DOHH2 (cell line): Measurements from ENCODE around the gene AGT.
"Not testable (repeated sequence)": the region's sequence is repeated elsewhere in the genome, so short reads cannot be mapped to it uniquely, and the experiment has no call there.

Experiments
- H3F3A ChIP-seq: fragments of 200-600 bp; sonication (generic), shearing (Covaris generic); 2 replicates; pipeline ENCODE4 v1.6.0; 2016; ENCODE audit warnings: antibody characterized with exemption, mild to moderate bottlenecking; ENCODE audit not compliant: control insufficient read depth, insufficient read depth
- H3K27ac ChIP-seq: fragments of 200-600 bp; sonication (generic); 2 replicates; pipeline ENCODE4 v1.5.1; 2014; ENCODE audit warnings: low read depth, mild to moderate bottlenecking, low read length, moderate library complexity
- H3K27me3 ChIP-seq: fragments of 200-600 bp; sonication (generic); 2 replicates; pipeline ENCODE4 v1.6.1; 2014; ENCODE audit warnings: mild to moderate bottlenecking, low read length, mixed read lengths; ENCODE audit not compliant: control insufficient read depth
- H3K36me3 ChIP-seq: fragments of 200-600 bp; sonication (generic); 2 replicates; pipeline ENCODE4 v1.6.1; 2014; ENCODE audit warnings: mild to moderate bottlenecking, low read length, moderate library complexity, mixed read lengths; ENCODE audit not compliant: control insufficient read depth
- H3K4me1 ChIP-seq: fragments of 200-600 bp; sonication (generic); 2 replicates; pipeline ENCODE4 v1.6.1; 2014; ENCODE audit warnings: mild to moderate bottlenecking, low read length, mixed read lengths; ENCODE audit not compliant: control insufficient read depth
- H3K4me2 ChIP-seq: fragments of 200-600 bp; sonication (generic); 2 replicates; pipeline ENCODE4 v1.6.0; 2014; ENCODE audit warnings: mild to moderate bottlenecking, low read length, moderate library complexity
- H3K4me3 ChIP-seq: fragments of 200-600 bp; sonication (generic); 2 replicates; pipeline ENCODE4 v1.5.1; 2014; ENCODE audit warnings: mild to moderate bottlenecking, low read length, mixed read lengths
- H3K79me2 ChIP-seq: fragments of 200-600 bp; sonication (generic); 2 replicates; pipeline ENCODE4 v1.6.1; 2014; ENCODE audit warnings: mild to moderate bottlenecking, low read length, mixed read lengths; ENCODE audit not compliant: control insufficient read depth
- H3K9me2 ChIP-seq: fragments of 200-600 bp; sonication (generic); replicated peaks from 2 replicates; pipeline ENCODE4 v1.6.1; 2014; ENCODE audit warnings: mild to moderate bottlenecking, low read length, mixed read lengths; ENCODE audit not compliant: control insufficient read depth
- H3K9me3 ChIP-seq: fragments of 200-600 bp; sonication (generic); 2 replicates; pipeline ENCODE4 v1.6.1; 2014; ENCODE audit warnings: antibody characterized with exemption, low read length, mixed read lengths; ENCODE audit not compliant: control insufficient read depth, insufficient read depth
- H4K20me1 ChIP-seq: fragments of 200-600 bp; sonication (generic); 2 replicates; pipeline ENCODE4 v1.6.0; 2014; ENCODE audit warnings: low read depth, mild to moderate bottlenecking, antibody characterized with exemption, low read length, moderate library complexity; ENCODE audit not compliant: control insufficient read depth, insufficient read depth
- EZH2phosphoT487 ChIP-seq: fragments of 200-600 bp; sonication (generic); IDR thresholded peaks from 2 replicates; pipeline ENCODE4 v1.6.1; 2017; ENCODE audit warnings: borderline replicate concordance, mild to moderate bottlenecking, antibody characterized with exemption, low read length, moderate library complexity, mixed read lengths
- TF ChIP-seq, protein P1 (sequence below): fragments of 200-600 bp; sonication (generic); IDR thresholded peaks from one replicate; pipeline ENCODE4 v1.5.1; 2014; ENCODE audit warnings: antibody characterized with exemption, mild to moderate bottlenecking, low read depth, low read length; ENCODE audit not compliant: poor library complexity, severe bottlenecking

AGT gene

DNA sequence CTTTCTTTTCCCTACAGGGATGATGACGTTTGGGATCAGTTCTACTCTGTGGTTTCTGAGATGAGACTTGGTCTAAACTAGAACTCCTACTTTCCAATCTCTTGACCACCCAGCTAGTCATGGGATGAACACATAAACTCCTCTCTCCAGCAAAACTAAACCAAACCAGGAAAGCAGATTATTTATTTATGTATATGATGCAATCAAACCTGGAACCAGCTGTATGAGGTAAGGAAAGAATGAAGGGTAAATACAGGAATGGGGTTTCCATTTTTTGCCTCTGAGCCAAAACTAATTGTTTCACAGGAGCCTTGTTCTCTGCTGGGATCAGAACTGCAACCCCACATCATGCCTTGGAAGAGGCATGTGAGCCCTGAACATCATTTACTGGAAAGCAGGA is 3.3 kb upstream of the AGT start:
- H3K36me3 ChIP-seq: no peaks in the 10 kb centered on the region
- no peaks in the 10 kb centered on the region for H3K79me2 ChIP-seq
- no peaks in the 10 kb centered on the region for H4K20me1 ChIP-seq
- H3K9me3 ChIP-seq: 0 out of 2 replicates have a peak, but pooled peaks cover 5% of the 10 kb centered on the region
- H3F3A ChIP-seq: no peaks in the 10 kb centered on the region
- H3K27ac ChIP-seq: no peak overlapping the region
- no peak overlapping the region for H3K4me2 ChIP-seq
- H3K27me3 ChIP-seq: no peaks in the 10 kb centered on the region
- no peak overlapping the region for H3K4me3 ChIP-seq
- H3K9me2 ChIP-seq: no peaks in the 10 kb centered on the region
- no peaks in the 10 kb centered on the region for H3K4me1 ChIP-seq
- no peak for TF ChIP-seq EZH2phosphoT487
- TF ChIP-seq, protein P1, sequence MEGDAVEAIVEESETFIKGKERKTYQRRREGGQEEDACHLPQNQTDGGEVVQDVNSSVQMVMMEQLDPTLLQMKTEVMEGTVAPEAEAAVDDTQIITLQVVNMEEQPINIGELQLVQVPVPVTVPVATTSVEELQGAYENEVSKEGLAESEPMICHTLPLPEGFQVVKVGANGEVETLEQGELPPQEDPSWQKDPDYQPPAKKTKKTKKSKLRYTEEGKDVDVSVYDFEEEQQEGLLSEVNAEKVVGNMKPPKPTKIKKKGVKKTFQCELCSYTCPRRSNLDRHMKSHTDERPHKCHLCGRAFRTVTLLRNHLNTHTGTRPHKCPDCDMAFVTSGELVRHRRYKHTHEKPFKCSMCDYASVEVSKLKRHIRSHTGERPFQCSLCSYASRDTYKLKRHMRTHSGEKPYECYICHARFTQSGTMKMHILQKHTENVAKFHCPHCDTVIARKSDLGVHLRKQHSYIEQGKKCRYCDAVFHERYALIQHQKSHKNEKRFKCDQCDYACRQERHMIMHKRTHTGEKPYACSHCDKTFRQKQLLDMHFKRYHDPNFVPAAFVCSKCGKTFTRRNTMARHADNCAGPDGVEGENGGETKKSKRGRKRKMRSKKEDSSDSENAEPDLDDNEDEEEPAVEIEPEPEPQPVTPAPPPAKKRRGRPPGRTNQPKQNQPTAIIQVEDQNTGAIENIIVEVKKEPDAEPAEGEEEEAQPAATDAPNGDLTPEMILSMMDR: no peak

DNA sequence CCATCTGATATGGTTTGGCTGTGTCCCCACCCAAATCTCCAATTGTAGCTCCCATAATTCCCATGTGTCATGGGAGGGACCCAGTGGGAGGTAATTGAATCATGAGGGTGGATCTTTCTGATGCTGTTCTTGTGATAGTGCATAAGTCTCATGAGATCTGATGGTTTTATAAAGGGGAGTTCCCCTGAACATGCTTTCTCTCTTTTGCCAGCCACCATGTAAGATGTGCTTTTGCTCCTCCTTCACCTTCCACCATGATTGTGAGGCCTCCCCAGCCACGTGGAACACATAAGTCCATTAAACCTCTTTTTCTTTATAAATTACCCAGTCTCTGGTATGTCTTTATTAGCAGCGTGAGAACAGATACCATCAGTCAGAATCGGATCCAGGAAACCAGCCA is 2.5 kb upstream of the AGT start:
- H3K36me3 ChIP-seq, H3K9me2 ChIP-seq: not testable (repeated sequence)

DNA sequence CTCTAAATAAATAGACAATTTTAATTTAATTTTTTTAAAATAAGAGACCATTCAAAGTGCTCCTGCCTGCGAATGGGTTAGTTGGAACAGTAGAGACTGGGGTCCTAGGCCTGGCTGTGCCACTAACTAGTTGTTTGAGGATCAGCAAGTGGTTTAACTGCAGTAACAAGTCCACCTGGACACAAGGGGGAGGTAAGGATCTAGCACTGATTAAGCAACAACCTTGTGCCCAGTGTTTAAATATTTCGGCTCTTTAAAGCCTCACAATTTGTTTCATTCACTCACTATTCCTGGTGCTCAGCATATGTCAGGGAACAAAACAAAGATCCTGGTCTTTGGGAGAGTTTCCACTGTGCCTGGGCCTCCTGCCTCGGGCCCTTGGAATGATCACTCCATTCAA is 1.6 kb upstream of the AGT start:
- Histone ChIP-seq H3F3A (no peaks in the 10 kb centered on the region), H3K4me1 (no peaks in the 10 kb centered on the region), H3K36me3 (no peaks in the 10 kb centered on the region), H3K4me2 (no peak overlapping the region), H3K9me2 (no peaks in the 10 kb centered on the region), H3K4me3 (no peak overlapping the region), H4K20me1 (no peaks in the 10 kb centered on the region), H3K27ac (no peak overlapping the region), H3K79me2 (no peaks in the 10 kb centered on the region), H3K27me3 (no peaks in the 10 kb centered on the region), H3K9me3 (0 out of 2 replicates have a peak, but pooled peaks cover 5% of the 10 kb centered on the region)
- TF ChIP-seq, protein P1: no peak
- TF ChIP-seq EZH2phosphoT487: no peak

More for the DNA sequence above, 2.5 kb upstream of the AGT start:
- not testable (repeated sequence) for H4K20me1 ChIP-seq, H3K9me3 ChIP-seq, H3F3A ChIP-seq, H3K4me1 ChIP-seq, H3K4me3 ChIP-seq, H3K27ac ChIP-seq, H3K27me3 ChIP-seq, H3K4me2 ChIP-seq, H3K79me2 ChIP-seq

DNA sequence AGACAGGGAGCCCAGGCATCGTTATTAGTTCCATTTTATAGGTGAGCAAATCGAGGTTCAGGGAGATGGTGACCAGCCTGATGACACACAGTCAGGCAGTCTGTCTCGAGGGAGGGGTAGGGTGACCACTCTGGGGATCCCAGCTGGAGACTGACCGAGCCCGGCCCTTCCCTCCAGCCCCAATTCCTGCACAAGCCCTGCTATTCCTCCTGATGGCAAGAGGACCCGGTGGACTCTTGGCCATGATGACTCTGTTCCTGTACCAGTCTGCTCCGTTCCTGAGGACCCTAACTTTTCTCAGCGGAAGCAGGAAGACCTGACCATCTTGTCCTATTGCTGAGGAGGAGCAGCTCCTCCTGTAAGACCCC is 391 bp downstream of the AGT start:
- Histone ChIP-seq H3K4me3 (no peak overlapping the region), H3K9me2 (no peaks in the 10 kb centered on the region), H3K9me3 (0 out of 2 replicates have a peak, but pooled peaks cover 5% of the 10 kb centered on the region), H3K27me3 (no peaks in the 10 kb centered on the region), H3K79me2 (no peaks in the 10 kb centered on the region), H3K36me3 (no peaks in the 10 kb centered on the region), H3K4me2 (no peak overlapping the region), H3F3A (no peaks in the 10 kb centered on the region), H3K27ac (no peak overlapping the region), H4K20me1 (no peaks in the 10 kb centered on the region), H3K4me1 (no peaks in the 10 kb centered on the region)
- TF ChIP-seq, protein P1: no peak
- TF ChIP-seq EZH2phosphoT487: no peak
